Measurements from ENCODE around the gene P2RY14. TPM values are rescaled to one million over a fixed set of nuclear protein-coding genes. Genes with fewer than 3 reads are reported as not detected.

The P2RY14 gene
- total RNA-seq, 1 donor from 2014 or later: not detected

GRCh38 chr3:151197981-151198767, 80.2 kb downstream of the P2RY14 start:
- H3K4me3 Mint-ChIP-seq (ENCODE audit: unreplicated experiment): no peak overlapping the region

GRCh38 chr3:151197228-151197627, 81.1 kb downstream of the P2RY14 start:
- DNase-seq (ENCODE audit: extremely low spot score, unreplicated experiment): no peak
- TF ChIP-seq CTCF (IDR thresholded peaks at IDR 0.05): no peak
- H3K4me1 Mint-ChIP-seq (ENCODE audit: unreplicated experiment): no peaks in the 10 kb centered on the region
- H3K27me3 Mint-ChIP-seq (ENCODE audit: unreplicated experiment): no peaks in the 10 kb centered on the region
- no peaks in the 10 kb centered on the region for H3K9me3 Mint-ChIP-seq (ENCODE audit: unreplicated experiment)
- H3K36me3 Mint-ChIP-seq (ENCODE audit: unreplicated experiment): no peaks in the 10 kb centered on the region
- H3K27ac Mint-ChIP-seq (ENCODE audit: unreplicated experiment): no peak overlapping the region
- no peak overlapping the region for H3K4me3 Mint-ChIP-seq (ENCODE audit: unreplicated experiment)

More at GRCh38 chr3:151197981-151198767, 80.2 kb downstream of the P2RY14 start:
- Mint-ChIP-seq H3K36me3 (ENCODE audit: unreplicated experiment) (no peaks in the 10 kb centered on the region), H3K9me3 (ENCODE audit: unreplicated experiment) (no peaks in the 10 kb centered on the region), H3K27ac (ENCODE audit: unreplicated experiment) (no peak overlapping the region), H3K27me3 (ENCODE audit: unreplicated experiment) (no peaks in the 10 kb centered on the region), H3K4me1 (ENCODE audit: unreplicated experiment) (no peaks in the 10 kb centered on the region)
- no peak for TF ChIP-seq CTCF (IDR thresholded peaks at IDR 0.05)
- DNase-seq (ENCODE audit: extremely low spot score, unreplicated experiment): no peak

GRCh38 chr3:151196434-151196833, 81.9 kb downstream of the P2RY14 start:
- DNase-seq (ENCODE audit: extremely low spot score, unreplicated experiment): no peak
- H3K4me3 Mint-ChIP-seq (ENCODE audit: unreplicated experiment): no peak overlapping the region
- no peak overlapping the region for H3K27ac Mint-ChIP-seq (ENCODE audit: unreplicated experiment)
- no peak for TF ChIP-seq CTCF (IDR thresholded peaks at IDR 0.05)
- H3K4me1 Mint-ChIP-seq (ENCODE audit: unreplicated experiment): no peaks in the 10 kb centered on the region
- no peaks in the 10 kb centered on the region for H3K27me3 Mint-ChIP-seq (ENCODE audit: unreplicated experiment)
- H3K36me3 Mint-ChIP-seq (ENCODE audit: unreplicated experiment): no peaks in the 10 kb centered on the region
- no peaks in the 10 kb centered on the region for H3K9me3 Mint-ChIP-seq (ENCODE audit: unreplicated experiment)

- Mint-ChIP-seq H3K36me3 (ENCODE audit: unreplicated experiment) (no peaks in the 10 kb centered on the region), H3K4me1 (ENCODE audit: unreplicated experiment) (no peaks in the 10 kb centered on the region), H3K27me3 (ENCODE audit: unreplicated experiment) (no peaks in the 10 kb centered on the region), H3K9me3 (ENCODE audit: unreplicated experiment) (no peaks in the 10 kb centered on the region), H3K4me3 (ENCODE audit: unreplicated experiment) (no peak overlapping the region), H3K27ac (ENCODE audit: unreplicated experiment) (no peak overlapping the region)
- TF ChIP-seq CTCF (IDR thresholded peaks at IDR 0.05): no peak
- DNase-seq (ENCODE audit: extremely low spot score, unreplicated experiment): no peak
Measured at GRCh38 chr3:151195826-151196225, 82.5 kb downstream of the P2RY14 start.

GRCh38 chr3:151192545-151192944, 85.8 kb downstream of the P2RY14 start:
- no peaks in the 10 kb centered on the region for H3K27me3 Mint-ChIP-seq (ENCODE audit: unreplicated experiment)
- no peak for TF ChIP-seq CTCF (IDR thresholded peaks at IDR 0.05)
- H3K9me3 Mint-ChIP-seq (ENCODE audit: unreplicated experiment): no peaks in the 10 kb centered on the region
- H3K4me1 Mint-ChIP-seq (ENCODE audit: unreplicated experiment): no peaks in the 10 kb centered on the region
- no peak for DNase-seq (ENCODE audit: extremely low spot score, unreplicated experiment)
- no peak overlapping the region for H3K27ac Mint-ChIP-seq (ENCODE audit: unreplicated experiment)
- H3K36me3 Mint-ChIP-seq (ENCODE audit: unreplicated experiment): no peaks in the 10 kb centered on the region
- H3K4me3 Mint-ChIP-seq (ENCODE audit: unreplicated experiment): no peak overlapping the region

Measured in osteocyte (in vitro differentiated cells).